Suprapubic skin (tissue), 4 donors: ENCODE data around the gene BCL11B. TPM values are rescaled to one million over a fixed set of nuclear protein-coding genes. Genes with fewer than 3 reads are reported as not detected.

ENCODE experiments used
- DNase-seq, 2 donors: peaks; one replicate each; pipeline ENCODE4 v3.0.0-alpha.2; 2019; ENCODE audit warnings: low spot score in 2 of 2
- H3K27ac ChIP-seq: fragments of 200-600 bp; sonication (generic); one replicate; pipeline ENCODE4 v1.5.1; 2019
- H3K27me3 ChIP-seq: fragments of 200-600 bp; sonication (generic); one replicate; pipeline ENCODE4 v1.5.1; 2019
- H3K36me3 ChIP-seq: fragments of 200-600 bp; sonication (generic); one replicate; pipeline ENCODE4 v1.5.1; 2019
- H3K4me1 ChIP-seq: fragments of 200-600 bp; sonication (generic); one replicate; pipeline ENCODE4 v1.5.1; 2019
- H3K4me3 ChIP-seq: fragments of 200-600 bp; sonication (generic); one replicate; pipeline ENCODE4 v1.5.1; 2019; ENCODE audit warnings: mild to moderate bottlenecking
- H3K9me3 ChIP-seq: fragments of 200-600 bp; sonication (generic); one replicate; pipeline ENCODE4 v1.5.1; 2019
- CTCF ChIP-seq, 2 donors: fragments of 200-600 bp in 1 of 2; fragments of 450-650 bp in 1 of 2; sonication (generic) in 1 of 2; IDR thresholded peaks; one replicate each; pipeline ENCODE4 v1.5.1; 2016 to 2019; ENCODE audit warnings: antibody characterized with exemption in 2 of 2, mild to moderate bottlenecking in 1 of 2, moderate library complexity in 1 of 2
- EP300 ChIP-seq: sonication (generic); formaldehyde crosslinking; IDR thresholded peaks from one replicate; pipeline ENCODE4 v1.6.1; 2017; ENCODE audit warnings: antibody characterized with exemption
- POLR2A ChIP-seq, 2 donors: fragments of 450-650 bp; IDR thresholded peaks; one replicate each; pipeline ENCODE4 v1.6.1; 2017; ENCODE audit warnings: antibody characterized with exemption in 2 of 2, mild to moderate bottlenecking in 2 of 2, moderate library complexity in 2 of 2
- POLR2AphosphoS5 ChIP-seq, 3 donors: sonication (generic); formaldehyde crosslinking; IDR thresholded peaks; one replicate each; pipeline ENCODE4 v1.6.1; 2017; ENCODE audit warnings: antibody characterized with exemption in 3 of 3
- WGBS: methylation state at CpG from one replicate; pipeline ENCODE4 v1.1.5; 2018; 5-methylcytosine and 5-hydroxymethylcytosine counted together
- total RNA-seq, 4 donors: library from RNA; depleted of rRNA; stranded (reverse); fragments of >200 nt; gene quantifications; one replicate each; pipeline ENCODE4 v1.1.0, GENCODE V29; 2016

BCL11B gene
- total RNA-seq, 4 donors from 2014 or later: 35.9 to 53.8 (median 47.5) TPM

- DNase-seq: peak; percentile 29 to 46
- Histone ChIP-seq H3K27me3 (no peaks in the 10 kb centered on the region), H3K9me3 (no peaks in the 10 kb centered on the region), H3K4me1 (peaks cover 13% of the 10 kb centered on the region), H3K27ac (no peak overlapping the region), H3K4me3 (no peak overlapping the region), H3K36me3 (peaks cover 20% of the 10 kb centered on the region)
- TF ChIP-seq POLR2A (IDR thresholded peaks at IDR 0.05) (no peak), EP300 (no peak), POLR2AphosphoS5 (IDR thresholded peaks at IDR 0.05) (no peak), CTCF (IDR thresholded peaks at IDR 0.05) (no peak)
- 88% methylated on average over 11 of the region's 11 CpGs for WGBS
These were observed 98.9 kb downstream of the BCL11B start for GRCh38 chr14:99173086-99173485.

GRCh38 chr14:99171396-99171795 lies 100.6 kb downstream of the BCL11B start:
- no peak for DNase-seq
- Histone ChIP-seq H3K27me3 (no peaks in the 10 kb centered on the region), H3K4me3 (no peak overlapping the region), H3K9me3 (no peaks in the 10 kb centered on the region), H3K27ac (no peak overlapping the region), H3K36me3 (peaks cover 20% of the 10 kb centered on the region), H3K4me1 (no peaks in the 10 kb centered on the region)
- TF ChIP-seq POLR2AphosphoS5 (IDR thresholded peaks at IDR 0.05) (no peak), EP300 (no peak), CTCF (IDR thresholded peaks at IDR 0.05) (no peak), POLR2A (IDR thresholded peaks at IDR 0.05) (no peak)
- 94% methylated on average over 3 of the region's 3 CpGs for WGBS

- DNase-seq: peak; percentile 15 to 56
- no peaks in the 10 kb centered on the region for H3K27me3 ChIP-seq
- TF ChIP-seq POLR2AphosphoS5 (IDR thresholded peaks at IDR 0.05) (no peak), POLR2A (IDR thresholded peaks at IDR 0.05) (no peak), CTCF (IDR thresholded peaks at IDR 0.05) (no peak), EP300 (no peak)
- H3K36me3 ChIP-seq: peaks cover 9% of the 10 kb centered on the region
- H3K4me3 ChIP-seq: no peak overlapping the region
- 93% methylated on average over 7 of the region's 7 CpGs for WGBS
- no peaks in the 10 kb centered on the region for H3K9me3 ChIP-seq
- no peaks in the 10 kb centered on the region for H3K4me1 ChIP-seq
- no peak overlapping the region for H3K27ac ChIP-seq
These were observed 102.1 kb downstream of the BCL11B start for GRCh38 chr14:99169776-99170356.

GRCh38 chr14:99168330-99168729 lies 103.7 kb downstream of the BCL11B start:
- 92% methylated on average over 5 of the region's 5 CpGs for WGBS
- no peak for TF ChIP-seq POLR2A (IDR thresholded peaks at IDR 0.05)
- no peaks in the 10 kb centered on the region for H3K9me3 ChIP-seq
- H3K4me1 ChIP-seq: no peaks in the 10 kb centered on the region
- H3K36me3 ChIP-seq: no peaks in the 10 kb centered on the region
- peak in 1 of 2 donors; percentile 32 for DNase-seq
- no peak overlapping the region for H3K27ac ChIP-seq
- no peaks in the 10 kb centered on the region for H3K27me3 ChIP-seq
- H3K4me3 ChIP-seq: no peak overlapping the region

GRCh38 chr14:99166506-99166905 lies 105.5 kb downstream of the BCL11B start:
- Histone ChIP-seq H3K4me1 (no peaks in the 10 kb centered on the region), H3K27ac (no peak overlapping the region)
- WGBS: 89% methylated on average over 4 of the region's 4 CpGs

More at GRCh38 chr14:99166506-99166905, 105.5 kb downstream of the BCL11B start:
- no peak overlapping the region for H3K4me3 ChIP-seq
- H3K9me3 ChIP-seq: no peaks in the 10 kb centered on the region
- TF ChIP-seq CTCF (IDR thresholded peaks at IDR 0.05): no peak
- no peak for TF ChIP-seq EP300
- no peak for TF ChIP-seq POLR2AphosphoS5 (IDR thresholded peaks at IDR 0.05)
- TF ChIP-seq POLR2A (IDR thresholded peaks at IDR 0.05): no peak
- H3K27me3 ChIP-seq: no peaks in the 10 kb centered on the region
- DNase-seq: peak in 1 of 2 donors; percentile 3
- no peaks in the 10 kb centered on the region for H3K36me3 ChIP-seq
